ENCODE results near the gene TARM1.

- TF ChIP-seq EZH2phosphoT487 (conservative IDR thresholded peaks at IDR 0.05; ENCODE audit: low read length) (no peak), CTCF (IDR thresholded peaks at IDR 0.05; ENCODE audit: insufficient read depth, low read length, poor library complexity, severe bottlenecking) (no peak)
Observed at GRCh38 chr19:54073829-54074228, 7.3 kb downstream of the TARM1 start.

Measured in SU-DHL-6 (cell line).